ENCODE results near the gene ASB14. TPM values are rescaled to one million over a fixed set of nuclear protein-coding genes. Genes with fewer than 3 reads are reported as not detected.
A peak's percentile ranks its signal among the peaks of the same experiment; 100 is the strongest.

Gene ASB14
- total RNA-seq, 1 experiment from 2014 or later: not detected

GRCh38 chr3:57298041-57298440 is 5.6 kb upstream of the ASB14 start:
- no TSS peak for BruUV-seq (replicated peaks)
- no peak for TF ChIP-seq CTCF (IDR thresholded peaks at IDR 0.05; ENCODE audit: unreplicated experiment)
- Mint-ChIP-seq H3K27me3 (ENCODE audit: insufficient read depth, unreplicated experiment) (no peaks in the 10 kb centered on the region), H3K4me3 (ENCODE audit: unreplicated experiment) (no peak overlapping the region), H3K9me3 (ENCODE audit: unreplicated experiment) (no peaks in the 10 kb centered on the region), H3K36me3 (ENCODE audit: insufficient read depth, unreplicated experiment) (no peaks in the 10 kb centered on the region), H3K4me1 (ENCODE audit: insufficient read depth, unreplicated experiment) (peaks cover 8% of the 10 kb centered on the region), H3K27ac (ENCODE audit: low read depth, unreplicated experiment) (no peak overlapping the region)
- CTCF ChIA-PET: interaction anchor here (0.9 kb wide), 1 partner anchor 18 kb away, joined by 3 read pairs; no protein-coding TSS in a partner anchor
- intact Hi-C loops (cut with micrococcal nuclease): no loop called here
- DNase-seq (ENCODE audit: unreplicated experiment): peak; percentile 79
- POLR2A ChIA-PET: no interaction called here

GRCh38 chr3:57292897-57293526 is 527 bp upstream of the ASB14 start:
- Mint-ChIP-seq H3K4me3 (ENCODE audit: unreplicated experiment) (no peak overlapping the region), H3K4me1 (ENCODE audit: insufficient read depth, unreplicated experiment) (peaks cover 4% of the 10 kb centered on the region), H3K27me3 (ENCODE audit: insufficient read depth, unreplicated experiment) (no peaks in the 10 kb centered on the region)

GRCh38 chr3:57288403-57288802 is 4.1 kb downstream of the ASB14 start:
- ChIA-PET POLR2A (interaction anchor here (1.1 kb wide), 1 partner anchor 12 kb away, joined by 3 read pairs; no protein-coding TSS in a partner anchor), CTCF (no interaction called here)
- H3K9me3 Mint-ChIP-seq (ENCODE audit: unreplicated experiment): no peaks in the 10 kb centered on the region
- no peaks in the 10 kb centered on the region for H3K4me1 Mint-ChIP-seq (ENCODE audit: insufficient read depth, unreplicated experiment)
- no peak overlapping the region for H3K27ac Mint-ChIP-seq (ENCODE audit: low read depth, unreplicated experiment)
- BruUV-seq (replicated peaks): no TSS peak
- no peak for DNase-seq (ENCODE audit: unreplicated experiment)
- no peak for TF ChIP-seq CTCF (IDR thresholded peaks at IDR 0.05; ENCODE audit: unreplicated experiment)
- no peaks in the 10 kb centered on the region for H3K36me3 Mint-ChIP-seq (ENCODE audit: insufficient read depth, unreplicated experiment)
- no peaks in the 10 kb centered on the region for H3K27me3 Mint-ChIP-seq (ENCODE audit: insufficient read depth, unreplicated experiment)
- intact Hi-C loops (cut with micrococcal nuclease): no loop called here
- no peak overlapping the region for H3K4me3 Mint-ChIP-seq (ENCODE audit: unreplicated experiment)

More at GRCh38 chr3:57292897-57293526, 527 bp upstream of the ASB14 start:
- no TSS peak for BruUV-seq (replicated peaks)
- ChIA-PET POLR2A (interaction anchor here (0.7 kb wide), 2 partner anchors 8 to 29 kb away, joined by 3 to 4 read pairs; no protein-coding TSS in a partner anchor), CTCF (no interaction called here)
- no peak for DNase-seq (ENCODE audit: unreplicated experiment)
- Mint-ChIP-seq H3K9me3 (ENCODE audit: unreplicated experiment) (no peaks in the 10 kb centered on the region), H3K27ac (ENCODE audit: low read depth, unreplicated experiment) (no peak overlapping the region), H3K36me3 (ENCODE audit: insufficient read depth, unreplicated experiment) (no peaks in the 10 kb centered on the region)
- TF ChIP-seq CTCF (IDR thresholded peaks at IDR 0.05; ENCODE audit: unreplicated experiment): no peak
- intact Hi-C loops (cut with micrococcal nuclease): no loop called here

GRCh38 chr3:57287205-57287604 is 5.3 kb downstream of the ASB14 start:
- TF ChIP-seq CTCF (IDR thresholded peaks at IDR 0.05; ENCODE audit: unreplicated experiment): no peak

More at GRCh38 chr3:57287205-57287604, 5.3 kb downstream of the ASB14 start:
- Mint-ChIP-seq H3K4me1 (ENCODE audit: insufficient read depth, unreplicated experiment) (no peaks in the 10 kb centered on the region), H3K4me3 (ENCODE audit: unreplicated experiment) (no peak overlapping the region), H3K9me3 (ENCODE audit: unreplicated experiment) (no peaks in the 10 kb centered on the region), H3K27ac (ENCODE audit: low read depth, unreplicated experiment) (no peak overlapping the region), H3K27me3 (ENCODE audit: insufficient read depth, unreplicated experiment) (no peaks in the 10 kb centered on the region), H3K36me3 (ENCODE audit: insufficient read depth, unreplicated experiment) (no peaks in the 10 kb centered on the region)
- ChIA-PET CTCF (interaction anchor here (0.6 kb wide), 1 partner anchor 223 kb away, joined by 3 read pairs; no protein-coding TSS in a partner anchor), POLR2A (interaction anchor here (1.0 to 1.1 kb wide), 2 partner anchors 13 to 280 kb away, joined by 3 read pairs; no protein-coding TSS in a partner anchor)
- BruUV-seq (replicated peaks): no TSS peak
- DNase-seq (ENCODE audit: unreplicated experiment): no peak
- intact Hi-C loops (cut with micrococcal nuclease): no loop called here
